RWPE2 (cell line): ENCODE measurements around the gene TMEM116.

Experiments
- ATAC-seq: fragments of 200-7000 bp; cut with Tn5 transposase; 3 replicates; pipeline ENCODE4 v1.9.1; 2021; ENCODE audit warnings: low read depth
- DNase-seq: peaks from one replicate; pipeline ENCODE4 v3.0.0-alpha.2; 2020; ENCODE audit warnings: low spot score
- H3K27ac ChIP-seq: fragments of 450-650 bp; 2 replicates; pipeline ENCODE4 v1.5.1; 2017; ENCODE audit warnings: mild to moderate bottlenecking; ENCODE audit not compliant: poor library complexity, severe bottlenecking
- H3K27me3 ChIP-seq: fragments of 250-450 bp; sonication (Bioruptor Pico); 2 replicates; pipeline ENCODE4 v1.5.1; 2021; ENCODE audit warnings: mild to moderate bottlenecking, moderate library complexity; ENCODE audit not compliant: insufficient read depth, poor library complexity, severe bottlenecking
- H3K36me3 ChIP-seq: fragments of 250-450 bp; sonication (Bioruptor Pico); 2 replicates; pipeline ENCODE4 v1.5.1; 2020; ENCODE audit warnings: low read depth, mild to moderate bottlenecking, moderate library complexity
- H3K4me1 ChIP-seq: fragments of 250-450 bp; sonication (Bioruptor Pico); 2 replicates; pipeline ENCODE4 v1.5.1; 2021; ENCODE audit warnings: mild to moderate bottlenecking, moderate library complexity; ENCODE audit not compliant: insufficient read depth, poor library complexity, severe bottlenecking
- H3K4me3 ChIP-seq: fragments of 250-450 bp; sonication (Bioruptor Pico); 2 replicates; pipeline ENCODE4 v1.5.1; 2021; ENCODE audit warnings: mild to moderate bottlenecking, moderate library complexity; ENCODE audit not compliant: severe bottlenecking
- H3K9me3 ChIP-seq: fragments of 250-450 bp; sonication (Bioruptor Pico); 2 replicates; pipeline ENCODE4 v1.5.1; 2021; ENCODE audit warnings: mild to moderate bottlenecking, moderate library complexity; ENCODE audit not compliant: severe bottlenecking
- CTCF ChIP-seq: fragments of 450-650 bp; IDR thresholded peaks from one replicate; pipeline ENCODE4 v1.5.1; 2017; ENCODE audit warnings: mild to moderate bottlenecking, moderate library complexity; ENCODE audit not compliant: poor library complexity, severe bottlenecking

TMEM116 gene

GRCh38 chr12:111978545-111978944, 34.4 kb downstream of the TMEM116 start:
- no peak overlapping the region for H3K4me3 ChIP-seq
- no peak overlapping the region for H3K27ac ChIP-seq
- no peak for TF ChIP-seq CTCF
- DNase-seq: no peak
- H3K9me3 ChIP-seq: no peaks in the 10 kb centered on the region
- no peaks in the 10 kb centered on the region for H3K27me3 ChIP-seq
- no peaks in the 10 kb centered on the region for H3K36me3 ChIP-seq
- peaks cover 4% of the 10 kb centered on the region for H3K4me1 ChIP-seq
- no peak for ATAC-seq

- Histone ChIP-seq H3K4me1 (peaks cover 3% of the 10 kb centered on the region), H3K36me3 (no peaks in the 10 kb centered on the region), H3K9me3 (no peaks in the 10 kb centered on the region), H3K27ac (no peak overlapping the region), H3K4me3 (no peak overlapping the region), H3K27me3 (no peaks in the 10 kb centered on the region)
- TF ChIP-seq CTCF: no peak
- ATAC-seq (no peak), DNase-seq (no peak)
Observed at GRCh38 chr12:111976860-111977259, 36.1 kb downstream of the TMEM116 start.

GRCh38 chr12:111976291-111976690, 36.7 kb downstream of the TMEM116 start:
- Histone ChIP-seq H3K27me3 (no peaks in the 10 kb centered on the region), H3K4me1 (no peaks in the 10 kb centered on the region), H3K27ac (no peak overlapping the region), H3K9me3 (no peaks in the 10 kb centered on the region), H3K36me3 (no peaks in the 10 kb centered on the region), H3K4me3 (no peak overlapping the region)
- DNase-seq (no peak), ATAC-seq (no peak)
- TF ChIP-seq CTCF: no peak

- Histone ChIP-seq H3K27ac (no peak overlapping the region), H3K4me1 (no peaks in the 10 kb centered on the region), H3K27me3 (no peaks in the 10 kb centered on the region), H3K36me3 (no peaks in the 10 kb centered on the region), H3K9me3 (peaks cover 5% of the 10 kb centered on the region), H3K4me3 (no peak overlapping the region)
- DNase-seq: no peak
- no peak for ATAC-seq
- TF ChIP-seq CTCF: no peak
Observed at GRCh38 chr12:111975161-111975931, 37.6 kb downstream of the TMEM116 start.

- H3K27ac ChIP-seq: no peak overlapping the region
- H3K9me3 ChIP-seq: peaks cover 5% of the 10 kb centered on the region
- ATAC-seq: no peak
- H3K27me3 ChIP-seq: no peaks in the 10 kb centered on the region
- DNase-seq: no peak
- H3K4me1 ChIP-seq: no peaks in the 10 kb centered on the region
- no peak for TF ChIP-seq CTCF
- H3K36me3 ChIP-seq: no peaks in the 10 kb centered on the region
- H3K4me3 ChIP-seq: no peak overlapping the region
Observed at GRCh38 chr12:111971800-111972199, 41.2 kb downstream of the TMEM116 start.
